ENCODE data around the gene DVL1. TPM values are rescaled to one million over a fixed set of nuclear protein-coding genes. Genes with fewer than 3 reads are reported as not detected.

The DVL1 gene
- total and polyA plus RNA-seq, 9 of the 15 experiments (the other 6 are each of a cell fraction or from before 2014, with no cell fraction given): 0.62 to 135 (median 24.3) TPM

DNA sequence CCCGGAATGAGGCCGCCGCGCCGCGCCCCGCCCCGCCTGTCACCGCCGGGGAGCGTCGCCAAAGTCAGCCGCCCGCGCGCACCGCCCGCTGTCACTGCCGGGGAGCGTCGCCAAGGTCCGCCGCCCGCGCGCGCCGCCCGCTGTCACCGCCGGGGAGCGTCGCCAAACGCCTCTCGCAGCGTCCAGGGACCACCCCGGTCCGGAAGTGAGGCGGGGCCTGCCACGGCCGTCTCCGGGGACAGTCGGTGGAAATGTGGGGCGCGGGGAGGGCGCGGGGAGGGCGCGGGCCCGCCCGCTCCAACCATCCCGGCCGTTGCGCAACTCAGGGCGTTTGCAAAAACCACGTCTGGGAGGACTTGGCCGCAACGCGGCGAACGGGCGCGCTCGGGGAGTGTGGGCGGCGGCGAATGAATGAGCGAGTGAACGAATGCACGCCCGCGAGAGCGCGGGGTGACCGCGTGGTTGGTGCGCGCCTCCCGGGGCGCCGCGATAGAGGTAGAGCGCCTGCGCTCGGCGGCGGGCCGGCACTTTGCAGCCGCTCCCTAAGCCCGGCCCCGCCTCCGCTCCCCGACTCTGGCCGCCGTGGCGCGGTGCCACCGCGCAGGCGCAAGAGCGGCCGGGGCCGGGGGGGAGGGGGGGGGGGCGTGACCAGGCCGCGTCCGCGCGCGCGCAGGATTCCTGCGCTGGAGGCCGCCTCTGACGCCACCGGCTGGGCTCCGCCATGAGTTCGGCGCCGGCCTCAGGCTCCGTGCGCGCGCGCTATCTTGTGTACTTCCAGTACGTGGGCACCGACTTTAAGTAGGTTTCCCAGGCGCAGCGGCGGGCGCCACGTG, 41.1 kb downstream of the DVL1 start, which contains the start of the genes ACAP3 and PUSL1 (continued):
- TF ChIP-seq SAP30 (IDR thresholded peaks at IDR 0.05; ENCODE audit: borderline replicate concordance, insufficient read depth, low read depth, low read length, poor library complexity, severe bottlenecking) (peak; percentile 91), ELF2 (CRISPR knock-in tag; IDR thresholded peaks at IDR 0.05) (no peak), ZNF23 (CRISPR knock-in tag; IDR thresholded peaks at IDR 0.05) (no peak), CHD7 (IDR thresholded peaks at IDR 0.05; ENCODE audit: low read depth, low read length) (no peak), SAFB (IDR thresholded peaks at IDR 0.05; ENCODE audit: borderline replicate concordance, low read depth, low read length) (peak; percentile 86)
- TF ChIP-seq, protein P1, sequence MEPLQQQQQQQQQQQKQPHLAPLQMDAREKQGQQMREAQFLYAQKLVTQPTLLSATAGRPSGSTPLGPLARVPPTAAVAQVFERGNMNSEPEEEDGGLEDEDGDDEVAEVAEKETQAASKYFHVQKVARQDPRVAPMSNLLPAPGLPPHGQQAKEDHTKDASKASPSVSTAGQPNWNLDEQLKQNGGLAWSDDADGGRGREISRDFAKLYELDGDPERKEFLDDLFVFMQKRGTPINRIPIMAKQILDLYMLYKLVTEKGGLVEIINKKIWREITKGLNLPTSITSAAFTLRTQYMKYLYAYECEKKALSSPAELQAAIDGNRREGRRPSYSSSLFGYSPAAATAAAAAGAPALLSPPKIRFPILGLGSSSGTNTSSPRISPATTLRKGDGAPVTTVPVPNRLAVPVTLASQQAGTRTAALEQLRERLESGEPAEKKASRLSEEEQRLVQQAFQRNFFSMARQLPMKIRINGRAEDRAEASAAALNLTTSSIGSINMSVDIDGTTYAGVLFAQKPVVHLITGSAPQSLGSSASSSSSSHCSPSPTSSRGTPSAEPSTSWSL (CRISPR knock-in tag; IDR thresholded peaks at IDR 0.05; ENCODE audit: borderline replicate concordance): no peak
